Iris pigment epithelial cell (primary cell): ENCODE data around the gene GAGE10.

Experiments used
- DNase-seq: peaks from one replicate; pipeline ENCODE4 v3.0.0-alpha.2; 2011; ENCODE audit warnings: low read depth

GAGE10 gene

GRCh38 chrX:49303346-49303745 lies at the start of gene GAGE10:
TSS of gene GAGE10 (plus strand) at chrX:49303646. CDS start at chrX:49304860, 1,214 bp downstream.
- DNase-seq = no peak

- DNase-seq = no peak
These were observed 48.8 kb upstream of the GAGE10 start for GRCh38 chrX:49254639-49255038.

- DNase-seq = no peak
These were observed 47.0 kb upstream of the GAGE10 start for GRCh38 chrX:49256268-49256995.

- no peak for DNase-seq
These were observed 46.2 kb upstream of the GAGE10 start for GRCh38 chrX:49257074-49257790.

- DNase-seq = no peak
These were observed 45.3 kb upstream of the GAGE10 start for GRCh38 chrX:49257846-49258748.

GRCh38 chrX:49258749-49259124 lies 44.7 kb upstream of the GAGE10 start:
- no peak for DNase-seq

GRCh38 chrX:49260221-49260985 lies 43.0 kb upstream of the GAGE10 start:
- DNase-seq = no peak

- DNase-seq = no peak
These were observed 40.8 kb upstream of the GAGE10 start for GRCh38 chrX:49262603-49263002.

GRCh38 chrX:49263631-49264030 lies 39.8 kb upstream of the GAGE10 start:
- DNase-seq = no peak

- DNase-seq = no peak
These were observed 39.0 kb upstream of the GAGE10 start, which contains the start of gene FOXP3 for GRCh38 chrX:49264460-49264859. TSS of gene FOXP3 (minus strand) at chrX:49264710. CDS start at chrX:49258505, 6,205 bp downstream.

GRCh38 chrX:49266523-49267445 lies 36.7 kb upstream of the GAGE10 start:
- no peak for DNase-seq

GRCh38 chrX:49268702-49269009 lies 34.8 kb upstream of the GAGE10 start:
- DNase-seq = no peak

GRCh38 chrX:49269010-49269766 lies 34.3 kb upstream of the GAGE10 start:
- peak; percentile 98 for DNase-seq

GRCh38 chrX:49269767-49270248 lies 33.6 kb upstream of the GAGE10 start, which contains the start of gene PPP1R3F:
TSS of gene PPP1R3F (plus strand) at chrX:49269793. CDS start at chrX:49269870, 77 bp downstream.
- DNase-seq = no peak

GRCh38 chrX:49270249-49270921 lies 33.1 kb upstream of the GAGE10 start:
- no peak for DNase-seq

GRCh38 chrX:49271341-49271740 lies 32.1 kb upstream of the GAGE10 start:
- no peak for DNase-seq

- no peak for DNase-seq
These were observed 31.0 kb upstream of the GAGE10 start for GRCh38 chrX:49272421-49272820.

- no peak for DNase-seq
These were observed 30.2 kb upstream of the GAGE10 start for GRCh38 chrX:49273181-49273727.

GRCh38 chrX:49276207-49276606 lies 27.2 kb upstream of the GAGE10 start:
- no peak for DNase-seq
